ENCODE measurements around the gene AKAIN1.

Gene AKAIN1

GRCh38 chr18:5150894-5151293, 46.2 kb downstream of the AKAIN1 start:
- DNase-seq (ENCODE audit: low spot score in 2 of 2): no peak
- H3K4me1 ChIP-seq: no peaks in the 10 kb centered on the region
- H3K9me3 ChIP-seq: no peaks in the 10 kb centered on the region
- H3K4me3 ChIP-seq: no peak overlapping the region
- no peaks in the 10 kb centered on the region; the same call in 1 of the 2 replicates for H3K27me3 ChIP-seq (ENCODE audit: low read depth)
- in situ Hi-C loops (cut with MboI; ENCODE audit: low sequenced_read_pairs): no loop called here
- H3K36me3 ChIP-seq (replicated peaks): no peaks in the 10 kb centered on the region

- in situ Hi-C loops (cut with MboI; ENCODE audit: low sequenced_read_pairs): no loop called here
- H3K9me3 ChIP-seq: no peaks in the 10 kb centered on the region
- no peak overlapping the region for H3K4me3 ChIP-seq
- DNase-seq (ENCODE audit: low spot score in 2 of 2): no peak
- no peaks in the 10 kb centered on the region for H3K4me1 ChIP-seq
- no peaks in the 10 kb centered on the region; the same call in 1 of the 2 replicates for H3K27me3 ChIP-seq (ENCODE audit: low read depth)
- H3K36me3 ChIP-seq (replicated peaks): no peaks in the 10 kb centered on the region
Measured at GRCh38 chr18:5146093-5146492, 51.0 kb downstream of the AKAIN1 start.

GRCh38 chr18:5145168-5145825, 51.8 kb downstream of the AKAIN1 start:
- Histone ChIP-seq H3K4me3 (no peak overlapping the region), H3K4me1 (no peaks in the 10 kb centered on the region), H3K9me3 (no peaks in the 10 kb centered on the region), H3K36me3 (replicated peaks) (no peaks in the 10 kb centered on the region), H3K27me3 (ENCODE audit: low read depth) (peaks cover 3% of the 10 kb centered on the region; the same call in 1 of the 2 replicates)
- DNase-seq (ENCODE audit: low spot score in 2 of 2): no peak
- in situ Hi-C loops (cut with MboI; ENCODE audit: low sequenced_read_pairs): no loop called here

GRCh38 chr18:5144629-5145028, 52.4 kb downstream of the AKAIN1 start:
- Histone ChIP-seq H3K9me3 (no peaks in the 10 kb centered on the region), H3K27me3 (ENCODE audit: low read depth) (peaks cover 3% of the 10 kb centered on the region; the same call in 1 of the 2 replicates), H3K4me3 (no peak overlapping the region), H3K36me3 (replicated peaks) (no peaks in the 10 kb centered on the region), H3K4me1 (no peaks in the 10 kb centered on the region)
- in situ Hi-C loops (cut with MboI; ENCODE audit: low sequenced_read_pairs): no loop called here
- no peak for DNase-seq (ENCODE audit: low spot score in 2 of 2)

GRCh38 chr18:5142859-5143258, 54.2 kb downstream of the AKAIN1 start:
- no peaks in the 10 kb centered on the region for H3K36me3 ChIP-seq (replicated peaks)
- H3K4me3 ChIP-seq: no peak overlapping the region
- in situ Hi-C loops (cut with MboI; ENCODE audit: low sequenced_read_pairs): no loop called here
- H3K27me3 ChIP-seq (ENCODE audit: low read depth): peaks cover 7% of the 10 kb centered on the region
- DNase-seq (ENCODE audit: low spot score in 2 of 2): peak in 1 of 2 experiments; percentile 3
- 0 out of 2 replicates have a peak, but pooled peaks cover 2% of the 10 kb centered on the region for H3K4me1 ChIP-seq
- no peaks in the 10 kb centered on the region for H3K9me3 ChIP-seq

GRCh38 chr18:5142131-5142530, 54.9 kb downstream of the AKAIN1 start:
- 0 out of 2 replicates have a peak, but pooled peaks cover 2% of the 10 kb centered on the region for H3K4me1 ChIP-seq
- H3K36me3 ChIP-seq (replicated peaks): no peaks in the 10 kb centered on the region
- DNase-seq (ENCODE audit: low spot score in 2 of 2): no peak
- H3K27me3 ChIP-seq (ENCODE audit: low read depth): peaks cover 7% of the 10 kb centered on the region
- in situ Hi-C loops (cut with MboI; ENCODE audit: low sequenced_read_pairs): no loop called here
- H3K4me3 ChIP-seq: no peak overlapping the region
- no peaks in the 10 kb centered on the region for H3K9me3 ChIP-seq

- H3K9me3 ChIP-seq: no peaks in the 10 kb centered on the region
- peaks cover 10% of the 10 kb centered on the region for H3K27me3 ChIP-seq (ENCODE audit: low read depth)
- no peaks in the 10 kb centered on the region for H3K36me3 ChIP-seq (replicated peaks)
- in situ Hi-C loops (cut with MboI; ENCODE audit: low sequenced_read_pairs): no loop called here
- 0 out of 2 replicates have a peak, but pooled peaks cover 2% of the 10 kb centered on the region for H3K4me1 ChIP-seq
- no peak overlapping the region for H3K4me3 ChIP-seq
- DNase-seq (ENCODE audit: low spot score in 2 of 2): no peak
Measured at GRCh38 chr18:5137261-5137660, 59.8 kb downstream of the AKAIN1 start.

- H3K9me3 ChIP-seq: no peaks in the 10 kb centered on the region
- 0 out of 2 replicates have a peak, but pooled peaks cover 3% of the 10 kb centered on the region for H3K27me3 ChIP-seq (ENCODE audit: low read depth)
- no peak for DNase-seq (ENCODE audit: low spot score in 2 of 2)
- in situ Hi-C loops (cut with MboI; ENCODE audit: low sequenced_read_pairs): no loop called here
- H3K4me1 ChIP-seq: 0 out of 2 replicates have a peak, but pooled peaks cover under 1% of the 10 kb centered on the region
- H3K4me3 ChIP-seq: no peak overlapping the region
- H3K36me3 ChIP-seq (replicated peaks): no peaks in the 10 kb centered on the region
Measured at GRCh38 chr18:5132987-5133386, 64.1 kb downstream of the AKAIN1 start.

GRCh38 chr18:5122272-5122671, 74.8 kb downstream of the AKAIN1 start:
- no peaks in the 10 kb centered on the region for H3K9me3 ChIP-seq
- no peaks in the 10 kb centered on the region for H3K4me1 ChIP-seq
- H3K27me3 ChIP-seq (ENCODE audit: low read depth): no peaks in the 10 kb centered on the region
- no peak for DNase-seq (ENCODE audit: low spot score in 2 of 2)
- H3K36me3 ChIP-seq (replicated peaks): no peaks in the 10 kb centered on the region
- H3K4me3 ChIP-seq: no peak overlapping the region
- in situ Hi-C loops (cut with MboI; ENCODE audit: low sequenced_read_pairs): no loop called here

GRCh38 chr18:5110266-5110665, 86.8 kb downstream of the AKAIN1 start:
- H3K4me3 ChIP-seq: no peak overlapping the region
- H3K4me1 ChIP-seq: no peaks in the 10 kb centered on the region
- in situ Hi-C loops (cut with MboI; ENCODE audit: low sequenced_read_pairs): no loop called here
- 0 out of 2 replicates have a peak, but pooled peaks cover 5% of the 10 kb centered on the region for H3K27me3 ChIP-seq (ENCODE audit: low read depth)
- no peaks in the 10 kb centered on the region for H3K9me3 ChIP-seq
- H3K36me3 ChIP-seq (replicated peaks): no peaks in the 10 kb centered on the region
- no peak for DNase-seq (ENCODE audit: low spot score in 2 of 2)

- no peak for DNase-seq (ENCODE audit: low spot score in 2 of 2)
- in situ Hi-C loops (cut with MboI; ENCODE audit: low sequenced_read_pairs): no loop called here
- Histone ChIP-seq H3K27me3 (ENCODE audit: low read depth) (0 out of 2 replicates have a peak, but pooled peaks cover 5% of the 10 kb centered on the region), H3K36me3 (replicated peaks) (no peaks in the 10 kb centered on the region), H3K4me1 (peaks cover 3% of the 10 kb centered on the region; the same call in 1 of the 2 replicates), H3K4me3 (no peak overlapping the region), H3K9me3 (no peaks in the 10 kb centered on the region)
Measured at GRCh38 chr18:5107988-5108387, 89.1 kb downstream of the AKAIN1 start.

- Histone ChIP-seq H3K27me3 (ENCODE audit: low read depth) (0 out of 2 replicates have a peak, but pooled peaks cover 5% of the 10 kb centered on the region), H3K4me1 (peaks cover 3% of the 10 kb centered on the region; the same call in 1 of the 2 replicates), H3K36me3 (replicated peaks) (no peaks in the 10 kb centered on the region), H3K9me3 (no peaks in the 10 kb centered on the region), H3K4me3 (no peak overlapping the region)
- in situ Hi-C loops (cut with MboI; ENCODE audit: low sequenced_read_pairs): no loop called here
- no peak for DNase-seq (ENCODE audit: low spot score in 2 of 2)
Measured at GRCh38 chr18:5106730-5107129, 90.3 kb downstream of the AKAIN1 start.

GRCh38 chr18:5104246-5104645, 92.8 kb downstream of the AKAIN1 start:
- Histone ChIP-seq H3K36me3 (replicated peaks) (no peaks in the 10 kb centered on the region), H3K4me1 (peaks cover 3% of the 10 kb centered on the region; the same call in 1 of the 2 replicates), H3K4me3 (no peak overlapping the region), H3K27me3 (ENCODE audit: low read depth) (no peaks in the 10 kb centered on the region), H3K9me3 (no peaks in the 10 kb centered on the region)
- in situ Hi-C loops (cut with MboI; ENCODE audit: low sequenced_read_pairs): no loop called here
- DNase-seq (ENCODE audit: low spot score in 2 of 2): peak in 1 of 2 experiments; percentile 10

- no peak for DNase-seq (ENCODE audit: low spot score in 2 of 2)
- no peak overlapping the region for H3K4me3 ChIP-seq
- in situ Hi-C loops (cut with MboI; ENCODE audit: low sequenced_read_pairs): no loop called here
- H3K36me3 ChIP-seq (replicated peaks): no peaks in the 10 kb centered on the region
- peaks cover 3% of the 10 kb centered on the region; the same call in 1 of the 2 replicates for H3K4me1 ChIP-seq
- H3K27me3 ChIP-seq (ENCODE audit: low read depth): no peaks in the 10 kb centered on the region
- H3K9me3 ChIP-seq: no peaks in the 10 kb centered on the region
Measured at GRCh38 chr18:5103693-5104092, 93.4 kb downstream of the AKAIN1 start.

Measured in HAP-1 (cell line).